GM12878 (cell line): Measurements from ENCODE around the gene GUCY1A2. TPM values are rescaled to one million over a fixed set of nuclear protein-coding genes. Genes with fewer than 3 reads are reported as not detected.

Experiments
- ATAC-seq: fragments of 200-7000 bp; cut with Tn5 transposase; 3 replicates; pipeline ENCODE4 v1.9.1; 2020; ENCODE audit warnings: mild to moderate bottlenecking, moderate library complexity
- BruUV-seq: library from RNA; stranded (reverse); fragments of 400-500 nt; replicated peaks from 2 replicates; lab custom pipeline; 2021; lab: Mats Ljungman, UMichigan
- CTCF ChIA-PET: fragments of 300-600 bp; sonication (Branson Sonifier 250); formaldehyde crosslinking; extraction: SDS; loops from one replicate; lab custom pipeline; 2021; ENCODE audit warnings: inconsistent platforms; lab: Yijun Ruan, JAX
- POLR2A ChIA-PET: fragments of 350-600 bp; formaldehyde crosslinking; extraction: SDS; loops from one replicate; lab custom pipeline; 2021; ENCODE audit warnings: inconsistent platforms; lab: Charles Lee
- RAD21 ChIA-PET: fragments of 300-600 bp; sonication (Branson Sonifier 250); formaldehyde crosslinking; loops from one replicate; lab custom pipeline; 2023; ENCODE audit warnings: antibody characterized with exemption; ENCODE audit not compliant: unreplicated experiment; lab: Charles Lee
- SMC1A ChIA-PET: fragments of 300-600 bp; sonication (Branson Sonifier 250); formaldehyde crosslinking; loops from one replicate; lab custom pipeline; 2023; ENCODE audit not compliant: unreplicated experiment, uncharacterized antibody; lab: Charles Lee
- DNase-seq: peaks from one replicate; pipeline ENCODE4 v3.0.0-alpha.2; 2011; ENCODE audit warnings: low read depth, low spot score
- FAIRE-seq: peaks from 3 replicates; lab custom pipeline; 2011; peaks lifted over from hg19 to GRCh38; lab: Jason Lieb, UNC
- H2AFZ ChIP-seq: 2 replicates; pipeline ENCODE4 v1.6.0; 2011; ENCODE audit warnings: low read depth, low read length, control low read depth; ENCODE audit not compliant: control insufficient read depth
- H3K27ac ChIP-seq: 2 replicates; pipeline ENCODE4 v1.5.1; 2011; ENCODE audit warnings: control low read depth; ENCODE audit not compliant: control insufficient read depth, insufficient read depth
- H3K27me3 ChIP-seq, 2 experiments: replicated peaks in 1 of 2; 2 replicates each; pipeline versions ENCODE4 v1.6.0 to v1.6.1; 2011; ENCODE audit warnings: low read length in 1 of 2; ENCODE audit not compliant: control insufficient read depth in 2 of 2, insufficient read depth in 2 of 2
- H3K36me3 ChIP-seq, 2 experiments: 2 replicates each; pipeline ENCODE4 v1.5.1; 2011; ENCODE audit warnings: low read length in 1 of 2; ENCODE audit not compliant: control insufficient read depth in 2 of 2, insufficient read depth in 2 of 2
- H3K4me1 ChIP-seq: 2 replicates; pipeline ENCODE4 v1.6.1; 2011; ENCODE audit warnings: mild to moderate bottlenecking, low read length, moderate library complexity, mixed read lengths; ENCODE audit not compliant: control insufficient read depth, insufficient read depth
- H3K4me2 ChIP-seq: 2 replicates; pipeline ENCODE4 v1.6.0; 2011; ENCODE audit warnings: control low read depth; ENCODE audit not compliant: control insufficient read depth, insufficient read depth
- H3K4me3 ChIP-seq: fragments of 200-600 bp; sonication (generic); 2 replicates; pipeline ENCODE4 v1.5.1; 2016
- H3K79me2 ChIP-seq: 2 replicates; pipeline ENCODE4 v1.6.0; 2011; ENCODE audit warnings: low read length; ENCODE audit not compliant: control insufficient read depth, insufficient read depth
- H3K9ac ChIP-seq: 2 replicates; pipeline ENCODE4 v1.8.0; 2011; ENCODE audit warnings: low read length, control low read depth, mixed read lengths; ENCODE audit not compliant: control insufficient read depth, insufficient read depth
- H3K9me3 ChIP-seq: replicated peaks from 3 replicates; pipeline ENCODE4 v1.5.1; 2011; ENCODE audit warnings: mild to moderate bottlenecking, low read length; ENCODE audit not compliant: control insufficient read depth, insufficient read depth
- H4K20me1 ChIP-seq: 2 replicates; pipeline ENCODE4 v1.6.0; 2011; ENCODE audit not compliant: control insufficient read depth, insufficient read depth
- CEBPZ ChIP-seq: fragments of 150-350 bp; IDR thresholded peaks from 2 replicates; pipeline ENCODE4 v1.6.1; 2016; ENCODE audit warnings: low read depth, low read length
- SPI1 ChIP-seq: IDR thresholded peaks from 2 replicates; pipeline ENCODE4 v1.6.1; 2011; ENCODE audit warnings: low read depth, mild to moderate bottlenecking, low read length, moderate library complexity, borderline replicate concordance; ENCODE audit not compliant: insufficient read depth
- USF1 ChIP-seq: IDR thresholded peaks from 2 replicates; pipeline ENCODE4 v1.6.1; 2011; ENCODE audit warnings: borderline replicate concordance, low read depth, mild to moderate bottlenecking, moderate library complexity, mixed read lengths, low read length; ENCODE audit not compliant: insufficient read depth; ENCODE audit errors: extremely low read length
- ZBED1 ChIP-seq: IDR thresholded peaks from 2 replicates; pipeline ENCODE4 v1.6.1; 2016; ENCODE audit warnings: borderline replicate concordance
- WGBS: methylation state at CpG from one replicate; pipeline ENCODE4 v1.1.6; 2016; ENCODE audit warnings: low lambda C conversion rate; ENCODE audit not compliant: insufficient replicate concordance, insufficient coverage; ENCODE audit errors: missing lambda C conversion rate; 5-methylcytosine and 5-hydroxymethylcytosine counted together
- in situ Hi-C: fragments of 300-500 bp; cut with MboI; formaldehyde crosslinking; loops from 9 replicates; pipeline ENCODE4 v1.14.3; 2018; ENCODE audit warnings: mixed read lengths
- intact Hi-C: fragments of 100-400 bp; cut with micrococcal nuclease; formaldehyde crosslinking; loops from one replicate; pipeline ENCODE4 v1.14.2; 2022; ENCODE audit not compliant: unreplicated experiment
- polyA plus RNA-seq, 11 experiments: library from polyadenylated mRNA; depleted of rRNA in 4 of 11; unstranded in 6 of 11; stranded (reverse) in 5 of 11; fragments of >200 nt; fragmentation: Nextera tagmentation in 4 of 11; fragmentation: Illumina TruSeq in 1 of 11; extraction: Ambion mirVana in 4 of 11; extraction: Trizol in 1 of 11; gene quantifications; 1 replicate in 1 of 11; 2 replicates in 10 of 11; pipeline versions ENCODE4 v1.2.1 to v1.2.3, GENCODE V29; 2011 to 2016; ENCODE audit warnings: inconsistent platforms in 2 of 11, missing spikeins in 2 of 11, low read depth in 1 of 11
- total RNA-seq, 4 experiments: library from RNA; depleted of rRNA in 3 of 4; stranded (reverse); fragments of >200 nt in 3 of 4; fragmentation: Illumina TruSeq in 1 of 4; extraction: Trizol in 1 of 4; gene quantifications; 2 replicates each; pipeline versions ENCODE4 v1.2.1 to v1.2.3, GENCODE V29; 2013 to 2021

GUCY1A2 gene
- total and polyA plus RNA-seq, 10 of the 15 experiments (the other 5 are each of a cell fraction or from before 2014, with no cell fraction given) = under 0.01 to 0.03 (median under 0.01) TPM; not detected in 4

GRCh38 chr11:107042748-107043147 is 24.5 kb upstream of the GUCY1A2 start:
- peak; percentile 70 for FAIRE-seq
- 63% methylated on average over 4 of the region's 4 CpGs for WGBS
- in situ Hi-C loops = loop anchor here (10.0 to 25.0 kb wide), 2 partner anchors 880 to 958 kb away; no protein-coding TSS in a partner anchor

More at GRCh38 chr11:107042748-107043147, 24.5 kb upstream of the GUCY1A2 start:
- CTCF ChIA-PET = no interaction called here
- Histone ChIP-seq H2AFZ (no peak overlapping the region), H3K27ac (no peak overlapping the region; the same call in none of the 2 replicates), H3K4me2 (no peak overlapping the region), H3K9me3 (no peaks in the 10 kb centered on the region; the same call in 1 of the 3 replicates), H3K79me2 (no peaks in the 10 kb centered on the region), H3K36me3 (no peaks in the 10 kb centered on the region), H3K27me3 (no peaks in the 10 kb centered on the region), H3K4me1 (peaks cover 9% of the 10 kb centered on the region), H3K4me3 (no peak overlapping the region), H4K20me1 (no peaks in the 10 kb centered on the region), H3K9ac (no peak overlapping the region)
- DNase-seq = no peak
- no peak for ATAC-seq
- intact Hi-C loops = loop anchor here (5.0 to 10.0 kb wide), 3 partner anchors 392 to 965 kb away; partner anchors contain the start of genes AASDHPPT and KBTBD3
- no TSS peak for BruUV-seq
- TF ChIP-seq CEBPZ = no peak
- no peak for TF ChIP-seq USF1
- TF ChIP-seq SPI1 = no peak
- no peak for TF ChIP-seq ZBED1
- POLR2A ChIA-PET = no interaction called here
- RAD21 ChIA-PET = no interaction called here
- SMC1A ChIA-PET = interaction anchor here (1.1 to 1.7 kb wide), 2 partner anchors 12 to 24 kb away, joined by 3 to 6 read pairs; no protein-coding TSS in a partner anchor
